RKO (cell line): Measurements from ENCODE around the gene TMEM174.
A peak's percentile ranks its signal among the peaks of the same experiment; 100 is the strongest.
"Not testable (repeated sequence)": the region's sequence is repeated elsewhere in the genome, so short reads cannot be mapped to it uniquely, and the experiment has no call there.

ENCODE experiments used
- DNase-seq: peaks from one replicate; pipeline ENCODE4 v3.0.0-alpha.2; 2016; ENCODE audit warnings: low spot score

TMEM174 gene

GRCh38 chr5:73196201-73196600 lies 23.2 kb downstream of the TMEM174 start:
- no peak for DNase-seq

DNA sequence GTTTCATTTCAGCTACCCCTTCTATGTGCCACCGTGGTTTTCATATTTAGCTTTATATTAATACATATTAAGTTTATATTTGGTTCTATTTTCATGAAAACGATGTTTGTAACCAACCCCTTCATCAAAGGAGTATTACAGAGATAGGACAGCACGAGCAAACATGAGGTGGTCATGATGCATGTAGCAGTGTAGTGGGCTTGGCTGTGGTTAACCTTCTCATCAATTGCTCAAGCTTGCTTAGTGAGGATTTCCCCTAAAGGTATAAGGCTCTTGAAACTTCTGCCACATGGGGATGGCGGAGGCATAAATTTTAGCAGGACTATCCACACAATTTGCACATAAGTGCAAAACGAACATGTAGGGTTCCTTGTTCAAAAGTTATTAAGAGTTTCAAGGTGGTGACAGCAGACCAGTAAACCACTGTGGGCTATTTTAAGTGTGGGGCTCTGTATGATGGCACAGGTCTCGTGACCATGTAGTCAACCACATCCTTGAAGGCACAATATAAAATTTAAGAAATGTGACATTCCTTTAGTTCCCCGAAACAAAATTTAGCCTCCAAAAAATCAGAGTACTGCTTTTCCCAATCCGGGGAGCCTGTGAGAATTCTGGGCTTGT lies 24.8 kb downstream of the TMEM174 start:
- no peak for DNase-seq

DNA sequence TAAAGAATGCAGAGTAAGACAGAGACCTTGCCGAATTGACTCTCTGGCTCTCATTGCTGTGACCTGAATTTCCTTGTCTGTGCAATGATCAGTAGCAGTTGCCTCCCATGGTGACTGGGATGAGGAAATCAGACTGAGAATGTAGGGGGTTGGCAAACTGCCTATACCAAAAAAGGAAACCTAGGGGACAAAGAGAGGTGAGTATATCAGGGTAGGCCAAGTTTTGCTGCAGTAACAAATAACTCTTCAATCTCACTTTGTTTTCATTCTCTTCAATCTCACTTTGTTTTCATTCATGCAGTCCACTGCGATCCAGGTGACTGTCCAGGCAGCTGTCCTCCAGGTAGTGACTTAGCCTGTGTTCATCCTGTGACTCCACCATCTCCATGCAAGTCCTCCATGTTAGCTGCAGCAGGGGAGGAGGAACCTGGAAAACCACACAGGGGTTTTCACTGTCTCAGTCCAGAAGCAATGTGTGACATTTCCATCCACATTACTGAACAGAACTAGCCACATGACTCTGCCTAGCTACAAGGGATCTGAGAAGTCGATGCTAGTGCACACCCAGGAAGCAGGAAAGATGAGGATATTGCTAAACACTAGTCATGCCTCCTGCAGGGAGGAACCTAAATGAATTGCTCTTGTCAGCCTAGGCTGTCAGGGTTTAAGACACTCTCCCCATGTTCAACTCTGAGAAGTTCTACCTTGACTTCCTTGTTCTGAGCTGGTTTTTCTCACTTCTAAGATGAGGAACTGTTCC lies 26.0 kb downstream of the TMEM174 start:
- no peak for DNase-seq

- no peak for DNase-seq
These were observed 26.7 kb downstream of the TMEM174 start for GRCh38 chr5:73199671-73200070.

GRCh38 chr5:73201547-73202513 lies 28.8 kb downstream of the TMEM174 start:
- peak; percentile 82 for DNase-seq

GRCh38 chr5:73204332-73204731 lies 31.3 kb downstream of the TMEM174 start:
- no peak for DNase-seq

DNA sequence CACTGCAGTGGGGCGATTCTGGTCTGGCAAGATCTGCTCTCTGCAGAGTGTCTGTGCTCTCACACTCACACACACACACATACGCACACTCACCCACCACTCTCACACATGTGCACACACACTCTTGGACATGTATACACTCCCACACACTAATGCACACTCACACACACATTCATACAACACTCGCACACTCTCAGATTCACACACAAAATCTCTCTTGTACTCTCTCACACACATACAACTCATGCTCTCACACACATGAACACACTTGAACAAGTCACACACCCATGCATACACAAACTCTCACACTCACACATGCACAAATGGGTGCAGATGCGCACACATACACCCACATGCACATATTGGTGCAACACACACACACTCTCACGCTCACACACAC lies 31.7 kb downstream of the TMEM174 start:
- DNase-seq = no peak

- no peak for DNase-seq
These were observed 32.3 kb downstream of the TMEM174 start for GRCh38 chr5:73205305-73205704.

GRCh38 chr5:73207239-73207638 lies 34.2 kb downstream of the TMEM174 start:
- DNase-seq = not testable (repeated sequence)

DNA sequence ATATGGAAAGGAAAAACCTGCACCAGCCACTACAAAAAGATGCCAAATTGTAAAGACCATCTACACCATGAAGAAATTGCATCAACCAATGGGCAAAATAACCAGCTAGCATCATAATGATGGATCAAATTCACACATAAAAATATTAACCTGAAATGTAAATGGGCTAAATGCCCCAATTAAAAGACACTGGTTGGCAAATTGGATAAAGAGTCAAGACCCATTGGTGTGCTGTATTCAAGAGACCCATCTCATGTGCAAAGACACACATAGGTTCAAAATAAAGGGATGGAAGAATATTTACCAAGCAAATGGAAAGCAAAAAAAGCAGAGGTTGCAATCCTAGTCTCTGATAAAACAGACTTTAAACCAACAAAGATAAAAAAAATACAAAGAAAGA lies 36.1 kb downstream of the TMEM174 start:
- not testable (repeated sequence) for DNase-seq

DNA sequence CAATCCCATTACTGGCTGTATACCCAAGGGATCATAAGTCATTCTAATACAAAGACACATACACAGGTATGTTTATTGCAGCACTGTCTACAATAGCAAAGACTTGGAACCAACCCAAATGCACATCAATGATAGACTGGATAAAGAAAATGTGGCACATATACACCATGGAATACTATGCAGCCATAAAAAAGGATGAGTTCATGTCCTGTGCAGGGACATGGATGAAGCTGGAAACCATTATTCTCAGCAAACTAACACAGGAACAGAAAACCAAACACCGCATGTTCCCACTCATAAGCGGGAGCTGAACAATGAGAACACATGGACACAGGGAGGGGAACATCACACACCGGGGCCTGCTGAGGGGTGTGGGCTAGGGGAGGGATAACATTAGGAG lies 39.7 kb downstream of the TMEM174 start:
- not testable (repeated sequence) for DNase-seq

DNA sequence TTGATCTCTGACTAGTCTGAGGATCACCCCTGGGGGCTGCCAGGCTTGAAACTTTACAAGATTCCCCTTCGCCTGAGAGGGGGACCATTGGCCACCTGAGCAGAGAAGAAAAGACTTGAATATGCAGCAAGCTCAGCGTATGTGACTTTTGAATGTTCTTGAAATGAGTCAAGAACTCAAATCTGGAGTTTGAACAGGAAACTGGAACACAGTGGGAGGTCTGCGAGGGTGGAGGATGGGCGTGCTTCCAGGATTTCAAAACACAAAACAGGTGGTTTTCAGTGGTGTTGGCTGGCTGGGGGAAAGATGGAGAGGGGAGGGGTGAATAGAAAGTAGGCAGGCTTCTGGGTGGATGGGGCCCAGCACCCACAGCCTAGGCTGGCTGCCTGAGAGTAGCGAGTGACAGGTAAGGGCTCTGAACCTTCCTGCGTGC lies 40.6 kb downstream of the TMEM174 start:
- peak; percentile 33 for DNase-seq

DNA sequence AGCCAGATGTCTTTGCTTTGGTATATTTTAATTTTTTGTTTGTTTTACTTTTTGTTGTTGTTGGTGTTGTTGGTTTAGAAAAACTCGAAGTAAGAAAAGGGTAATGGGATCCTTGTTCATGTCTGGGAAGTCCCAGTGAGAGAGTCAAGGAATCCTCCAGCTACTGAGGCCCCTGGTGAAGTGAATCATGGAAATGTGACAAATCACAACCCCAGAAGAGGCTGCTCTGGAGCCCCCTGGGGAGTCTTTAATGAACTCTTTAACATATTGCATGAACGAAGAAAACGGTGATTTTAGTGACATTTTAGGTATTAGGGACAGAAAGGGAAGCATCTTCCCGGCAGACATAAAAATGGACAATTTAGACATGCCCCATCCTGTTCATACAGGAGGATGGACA lies 41.3 kb downstream of the TMEM174 start:
- peak; percentile 38 for DNase-seq

DNA sequence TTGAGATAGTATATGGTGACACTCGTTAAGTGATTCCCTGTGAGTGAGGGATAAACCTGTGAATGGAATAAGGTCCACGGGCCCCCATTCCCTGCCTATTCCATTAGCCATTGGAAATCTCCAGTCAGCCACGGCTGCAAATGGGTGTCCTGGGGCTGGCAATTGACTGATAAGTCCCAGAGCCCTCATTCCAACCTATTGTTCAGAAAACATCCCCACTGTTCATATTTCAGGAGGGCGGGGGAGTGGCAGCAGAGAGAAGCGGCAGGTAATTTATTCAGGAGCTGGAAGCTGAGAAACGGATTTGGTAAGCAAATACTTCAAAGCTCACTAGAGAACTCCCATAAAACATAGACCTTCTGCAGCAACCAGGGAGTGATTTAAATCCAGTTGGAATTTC lies 42.0 kb downstream of the TMEM174 start:
- peak; percentile 20 for DNase-seq

- DNase-seq = no peak
These were observed 42.5 kb downstream of the TMEM174 start for GRCh38 chr5:73215531-73215890.

DNA sequence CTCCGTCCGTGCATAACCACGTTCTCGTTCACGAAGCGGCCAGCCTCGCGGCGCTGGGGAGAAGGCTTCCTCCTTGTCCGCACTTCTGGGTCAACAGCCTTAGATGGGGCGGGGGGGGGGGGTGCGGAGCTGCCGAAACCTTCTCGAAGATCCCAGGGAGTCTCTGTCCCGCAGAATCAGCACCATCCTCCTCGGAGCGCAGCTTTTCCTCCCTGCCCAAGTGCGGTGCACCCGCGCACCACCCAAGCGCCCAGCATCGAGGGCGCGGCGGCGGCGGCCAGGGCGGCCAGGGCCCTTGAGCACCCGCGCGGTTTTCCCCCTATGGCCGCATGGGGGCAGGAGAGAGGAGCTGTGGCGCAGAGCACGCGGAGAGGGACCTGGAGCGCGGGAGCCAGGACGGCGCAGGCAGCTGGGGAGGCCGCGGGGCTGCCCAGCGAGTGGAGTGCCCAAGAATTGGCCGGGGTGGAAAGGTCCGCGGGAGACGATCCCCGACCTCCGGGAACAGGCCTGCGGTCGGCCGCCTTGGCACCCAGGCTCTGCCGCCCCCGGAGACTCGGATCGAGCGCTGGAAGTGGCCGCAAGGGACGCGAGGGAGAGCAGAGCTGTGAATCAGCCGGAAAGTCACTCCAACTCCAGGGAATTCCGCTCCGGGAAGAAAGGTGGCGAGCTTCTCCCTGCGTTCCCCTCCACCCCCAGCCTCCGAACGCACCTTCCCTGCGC lies 43.1 kb downstream of the TMEM174 start:
- peak; percentile 88 for DNase-seq

DNA sequence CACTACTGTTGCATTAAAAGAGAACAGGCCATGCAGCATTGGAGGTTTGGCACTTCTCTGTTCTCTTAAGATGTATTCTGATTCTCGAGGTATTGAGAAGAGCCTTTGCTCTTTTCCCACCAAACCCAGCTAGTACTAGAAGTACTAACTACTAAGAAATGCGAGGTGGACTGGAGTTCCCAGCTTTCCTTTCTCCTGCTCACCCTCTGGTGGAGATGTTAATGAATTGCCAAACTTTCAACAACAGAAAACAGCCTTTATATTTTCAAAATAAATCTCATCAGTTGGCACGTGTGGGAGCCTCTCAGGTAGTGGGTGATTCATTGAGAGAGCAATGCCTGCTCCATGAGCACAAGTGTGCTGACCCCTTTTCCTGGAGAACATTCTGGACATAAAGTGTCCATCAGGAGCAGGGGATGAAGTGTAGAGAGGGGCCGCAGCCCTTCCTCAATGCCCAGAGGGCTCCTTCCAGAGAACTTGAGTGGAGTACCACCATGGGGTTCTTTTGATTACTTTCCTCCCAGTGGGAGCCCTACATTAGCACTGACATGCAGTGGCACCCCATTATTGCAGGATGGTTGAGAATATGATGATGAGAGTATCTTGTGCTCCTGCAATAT lies 45.7 kb downstream of the TMEM174 start:
- peak; percentile 76 for DNase-seq

DNA sequence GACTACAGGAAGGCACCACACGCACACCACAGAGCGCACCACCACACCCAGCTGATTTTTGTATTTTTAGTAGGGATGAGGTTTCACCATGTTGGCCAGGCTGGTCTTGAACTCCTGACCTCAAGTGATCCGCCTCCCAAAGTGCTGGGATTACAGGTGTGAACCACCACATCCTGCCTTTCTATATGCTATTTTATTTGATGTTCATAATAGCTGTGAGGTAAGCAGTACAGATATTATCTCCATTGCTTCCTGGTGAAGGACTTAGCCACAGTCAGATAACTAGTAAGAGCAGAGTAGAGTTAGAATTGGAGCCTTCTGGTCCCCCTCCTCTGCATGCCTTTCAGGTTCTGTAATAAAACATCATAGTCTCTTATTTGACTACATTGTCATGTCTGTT lies 46.3 kb downstream of the TMEM174 start:
- not testable (repeated sequence) for DNase-seq

DNA sequence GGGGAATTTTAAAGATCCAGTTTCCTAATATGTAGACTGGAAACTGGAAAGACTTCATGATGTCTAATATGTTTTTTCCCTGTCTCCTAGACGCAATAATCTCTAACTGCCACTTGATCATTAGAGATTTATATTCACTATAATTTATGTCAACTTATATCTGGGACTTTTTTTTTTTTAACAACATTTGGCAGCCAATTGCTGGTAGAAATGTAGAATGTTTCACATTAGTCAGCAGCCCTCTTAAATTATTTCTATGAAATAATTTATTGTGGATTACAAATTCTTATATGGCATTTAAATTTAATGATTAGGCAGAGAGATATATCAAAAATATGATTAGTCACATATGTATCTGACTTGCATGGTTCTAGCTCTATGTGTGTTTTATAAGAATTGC lies 48.2 kb downstream of the TMEM174 start:
- no peak for DNase-seq

GRCh38 chr5:73221726-73222125 lies 48.7 kb downstream of the TMEM174 start:
- DNase-seq = no peak

DNA sequence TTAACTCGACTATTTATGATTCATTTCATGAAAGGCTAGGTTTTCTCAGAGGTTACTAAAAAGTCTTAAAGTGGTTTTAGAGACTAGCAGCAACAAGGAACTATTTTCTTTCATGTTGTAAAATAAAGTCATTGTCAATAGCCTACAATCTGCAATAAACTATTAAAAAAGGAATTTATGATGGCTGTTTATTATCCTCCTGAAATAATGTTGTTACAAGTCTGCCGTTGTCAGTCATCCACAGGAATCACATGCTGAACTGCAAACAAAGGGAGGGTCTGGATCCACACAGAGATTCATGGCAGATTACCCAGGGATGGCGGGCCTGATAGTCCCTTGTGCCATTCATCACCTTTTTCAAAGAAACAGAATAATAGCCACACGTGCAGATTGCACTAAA lies 49.2 kb downstream of the TMEM174 start:
- DNase-seq = no peak
